Osteoblast (primary cell): ENCODE results near the gene SYT2. TPM values are rescaled to one million over a fixed set of nuclear protein-coding genes. Genes with fewer than 3 reads are reported as not detected.

ENCODE experiments used
- DNase-seq: peaks from one replicate; pipeline ENCODE4 v3.0.0; 2011; ENCODE audit warnings: low spot score, mixed read lengths; ENCODE audit not compliant: insufficient read length; ENCODE audit errors: missing footprints
- H2AFZ ChIP-seq: 2 replicates; pipeline ENCODE4 v1.6.0; 2011; ENCODE audit warnings: mild to moderate bottlenecking, low read length
- H3K27ac ChIP-seq: 2 replicates; pipeline ENCODE4 v1.5.1; 2011; ENCODE audit warnings: mild to moderate bottlenecking, low read depth, low read length, moderate library complexity
- H3K27me3 ChIP-seq: 2 replicates; pipeline ENCODE4 v1.6.0; 2012; ENCODE audit warnings: mild to moderate bottlenecking, control low read depth, inconsistent platforms, low read length, moderate library complexity; ENCODE audit not compliant: insufficient read depth
- H3K36me3 ChIP-seq: 2 replicates; pipeline ENCODE4 v1.5.1; 2011; ENCODE audit warnings: mild to moderate bottlenecking, low read length, control low read depth, moderate library complexity; ENCODE audit not compliant: insufficient read depth
- H3K4me1 ChIP-seq: 2 replicates; pipeline ENCODE4 v1.5.1; 2011; ENCODE audit warnings: mild to moderate bottlenecking, low read length, control low read depth, moderate library complexity; ENCODE audit not compliant: insufficient read depth
- H3K4me2 ChIP-seq: 2 replicates; pipeline ENCODE4 v1.6.0; 2011; ENCODE audit warnings: mild to moderate bottlenecking, low read length; ENCODE audit not compliant: insufficient read depth
- H3K4me3 ChIP-seq: fragments of 200-600 bp; sonication (generic); 3 replicates; pipeline ENCODE4 v1.5.1; 2012; ENCODE audit warnings: mild to moderate bottlenecking, low read length, inconsistent platforms; ENCODE audit not compliant: insufficient read depth
- H3K79me2 ChIP-seq: 2 replicates; pipeline ENCODE4 v1.6.0; 2012; ENCODE audit warnings: mild to moderate bottlenecking, low read length, control low read depth, inconsistent platforms; ENCODE audit not compliant: insufficient read depth
- H3K9me3 ChIP-seq: 2 replicates; pipeline ENCODE4 v1.5.1; 2011; ENCODE audit warnings: low read depth, low read length, control low read depth
- H4K20me1 ChIP-seq: 2 replicates; pipeline ENCODE4 v1.6.0; 2012; ENCODE audit warnings: mild to moderate bottlenecking, low read length, control low read depth; ENCODE audit not compliant: insufficient read depth
- total RNA-seq: library from RNA; depleted of rRNA; stranded (reverse); fragments of >200 nt; gene quantifications from 2 replicates; pipeline ENCODE4 v1.2.3, GENCODE V29; 2012
- TF ChIP-seq, protein P1 (sequence below): IDR thresholded peaks from 2 replicates; pipeline ENCODE4 v1.5.1; 2011; ENCODE audit warnings: mild to moderate bottlenecking, low read depth, low read length, moderate library complexity; ENCODE audit errors: extremely low read depth

SYT2 gene
- total RNA-seq, 1 donor: not detected

DNA sequence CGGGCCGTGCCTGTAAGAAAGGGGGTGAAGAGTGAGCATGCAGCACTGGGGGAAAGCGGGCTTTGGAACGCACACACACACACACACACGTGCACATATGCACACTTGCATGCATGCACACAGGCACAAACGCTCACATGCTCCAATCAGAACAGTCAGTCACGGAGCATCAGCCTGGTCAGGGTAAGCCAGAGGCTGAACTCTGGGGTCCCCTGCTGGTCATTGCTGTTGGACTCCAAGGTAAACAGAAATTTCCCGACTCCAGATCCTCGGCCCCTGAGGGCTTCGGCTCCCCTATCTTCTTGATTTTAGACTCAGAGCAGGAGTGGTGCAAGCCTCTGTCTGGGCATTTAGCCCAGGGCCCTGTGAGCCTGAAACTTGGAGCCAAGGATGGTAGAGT, 54.2 kb downstream of the SYT2 start:
- no peak overlapping the region for H3K27ac ChIP-seq
- no peak overlapping the region for H3K4me3 ChIP-seq
- H3K9me3 ChIP-seq: no peaks in the 10 kb centered on the region
- peaks cover 48% of the 10 kb centered on the region for H3K27me3 ChIP-seq
- H4K20me1 ChIP-seq: no peaks in the 10 kb centered on the region
- no peak overlapping the region for H2AFZ ChIP-seq
- no peaks in the 10 kb centered on the region for H3K36me3 ChIP-seq
- DNase-seq: no peak
- TF ChIP-seq, protein P1, sequence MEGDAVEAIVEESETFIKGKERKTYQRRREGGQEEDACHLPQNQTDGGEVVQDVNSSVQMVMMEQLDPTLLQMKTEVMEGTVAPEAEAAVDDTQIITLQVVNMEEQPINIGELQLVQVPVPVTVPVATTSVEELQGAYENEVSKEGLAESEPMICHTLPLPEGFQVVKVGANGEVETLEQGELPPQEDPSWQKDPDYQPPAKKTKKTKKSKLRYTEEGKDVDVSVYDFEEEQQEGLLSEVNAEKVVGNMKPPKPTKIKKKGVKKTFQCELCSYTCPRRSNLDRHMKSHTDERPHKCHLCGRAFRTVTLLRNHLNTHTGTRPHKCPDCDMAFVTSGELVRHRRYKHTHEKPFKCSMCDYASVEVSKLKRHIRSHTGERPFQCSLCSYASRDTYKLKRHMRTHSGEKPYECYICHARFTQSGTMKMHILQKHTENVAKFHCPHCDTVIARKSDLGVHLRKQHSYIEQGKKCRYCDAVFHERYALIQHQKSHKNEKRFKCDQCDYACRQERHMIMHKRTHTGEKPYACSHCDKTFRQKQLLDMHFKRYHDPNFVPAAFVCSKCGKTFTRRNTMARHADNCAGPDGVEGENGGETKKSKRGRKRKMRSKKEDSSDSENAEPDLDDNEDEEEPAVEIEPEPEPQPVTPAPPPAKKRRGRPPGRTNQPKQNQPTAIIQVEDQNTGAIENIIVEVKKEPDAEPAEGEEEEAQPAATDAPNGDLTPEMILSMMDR: peak; percentile 28
- H3K4me2 ChIP-seq: no peak overlapping the region
- H3K79me2 ChIP-seq: no peaks in the 10 kb centered on the region
- H3K4me1 ChIP-seq: no peaks in the 10 kb centered on the region

DNA sequence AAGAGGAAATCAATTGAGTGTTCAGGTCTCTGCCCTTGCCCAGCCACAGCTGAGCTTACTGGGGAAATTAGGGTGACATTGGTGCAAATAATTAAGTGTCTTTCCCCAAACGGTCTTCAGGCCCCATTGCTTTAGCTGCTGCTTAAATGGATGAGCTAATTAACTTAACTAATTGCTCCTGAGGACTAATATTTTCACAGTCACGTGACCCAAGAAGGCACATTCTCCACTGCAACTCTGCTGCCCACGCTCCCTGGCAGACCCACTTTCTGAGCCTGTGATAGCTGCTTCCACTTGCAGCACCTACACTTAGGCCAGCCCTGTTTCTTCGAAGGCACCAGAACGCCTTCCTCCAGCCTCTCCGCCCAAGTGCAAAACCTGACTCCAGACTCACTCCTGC, 56.2 kb downstream of the SYT2 start:
- H4K20me1 ChIP-seq: no peaks in the 10 kb centered on the region
- TF ChIP-seq, protein P1: no peak
- no peak overlapping the region for H3K27ac ChIP-seq
- no peaks in the 10 kb centered on the region for H3K79me2 ChIP-seq
- no peaks in the 10 kb centered on the region for H3K36me3 ChIP-seq
- no peak overlapping the region for H2AFZ ChIP-seq
- H3K27me3 ChIP-seq: peaks cover 38% of the 10 kb centered on the region
- H3K4me1 ChIP-seq: no peaks in the 10 kb centered on the region
- no peak overlapping the region for H3K4me3 ChIP-seq
- no peak for DNase-seq
- H3K4me2 ChIP-seq: no peak overlapping the region
- no peaks in the 10 kb centered on the region for H3K9me3 ChIP-seq

DNA sequence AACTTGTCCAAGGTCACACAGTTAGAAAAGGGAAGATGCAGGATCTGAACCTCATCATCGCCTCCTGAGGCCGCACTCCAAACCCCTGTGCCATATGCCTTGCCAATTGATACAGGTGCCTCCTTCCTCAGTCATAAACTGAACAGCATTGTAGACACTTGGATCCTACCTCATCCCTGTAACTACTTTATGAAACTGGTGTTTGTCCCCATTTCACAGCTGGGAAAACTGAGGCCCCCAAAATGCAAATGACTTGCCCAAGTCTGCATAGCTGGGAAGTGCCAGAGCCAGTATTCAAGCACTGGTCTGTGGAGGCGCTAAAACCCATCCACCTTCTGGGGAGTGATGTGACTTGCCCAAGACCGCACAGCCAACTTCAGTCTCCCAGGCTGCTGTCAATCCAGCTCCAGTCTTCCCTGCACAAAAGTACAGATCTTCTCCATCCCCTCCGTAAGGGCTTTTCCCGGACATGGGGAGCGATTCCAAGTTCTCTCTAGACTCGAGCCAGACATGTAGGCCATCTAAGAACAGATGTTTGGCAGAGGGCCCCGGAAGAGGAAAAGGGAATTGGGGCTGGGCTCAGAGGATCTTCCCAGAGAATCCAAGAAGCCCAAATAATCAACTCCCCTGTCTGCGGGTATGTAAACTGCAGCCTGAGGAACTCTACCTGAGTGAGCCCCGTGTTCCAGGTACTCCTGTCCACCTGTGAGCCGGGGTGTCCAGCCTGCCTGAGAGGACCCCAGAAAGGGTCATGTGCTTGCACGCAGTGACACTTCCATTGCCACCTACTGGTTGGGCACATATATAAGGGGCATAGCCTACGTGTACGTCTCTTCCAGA, 60.5 kb downstream of the SYT2 start:
- Histone ChIP-seq H3K4me1 (no peaks in the 10 kb centered on the region), H2AFZ (no peak overlapping the region), H3K4me3 (no peak overlapping the region), H3K27me3 (peaks cover 57% of the 10 kb centered on the region), H3K27ac (no peak overlapping the region), H3K4me2 (no peak overlapping the region), H3K79me2 (no peaks in the 10 kb centered on the region), H3K9me3 (no peaks in the 10 kb centered on the region), H3K36me3 (no peaks in the 10 kb centered on the region), H4K20me1 (no peaks in the 10 kb centered on the region)
- TF ChIP-seq, protein P1: no peak
- no peak for DNase-seq

DNA sequence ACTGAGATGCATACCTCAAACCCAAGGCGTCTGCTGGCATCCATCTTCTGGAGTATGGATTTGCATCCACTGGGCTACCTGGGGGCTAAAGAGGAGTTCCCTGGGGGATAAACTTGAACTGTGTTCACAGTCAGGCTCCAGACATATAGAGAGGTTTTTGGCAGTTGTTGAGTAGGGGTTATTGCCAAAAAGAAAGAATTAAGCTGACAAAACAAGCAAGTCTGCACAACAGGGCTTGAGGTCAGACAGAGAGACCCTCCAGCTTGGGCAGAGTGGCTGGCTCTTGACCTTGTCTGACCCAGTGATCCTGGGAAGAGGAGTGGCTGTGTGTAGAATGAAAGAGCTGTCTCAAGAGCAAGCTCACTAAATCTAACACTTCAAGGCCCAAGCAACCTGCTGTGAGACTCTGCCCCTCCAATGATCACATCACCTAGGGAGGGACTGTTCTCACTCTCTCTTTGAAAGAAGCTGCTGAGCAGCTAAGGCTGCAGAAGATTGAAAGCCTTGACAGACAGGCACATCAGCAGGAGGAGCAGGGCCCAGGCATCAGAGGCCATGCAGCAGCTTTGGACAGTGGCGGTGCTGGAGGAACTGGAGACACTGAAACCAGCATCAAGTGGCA, 61.5 kb downstream of the SYT2 start:
- Histone ChIP-seq H3K9me3 (no peaks in the 10 kb centered on the region), H3K4me3 (no peak overlapping the region), H3K79me2 (no peaks in the 10 kb centered on the region), H3K27ac (no peak overlapping the region), H2AFZ (no peak overlapping the region), H3K27me3 (peaks cover 58% of the 10 kb centered on the region), H3K4me1 (no peaks in the 10 kb centered on the region), H4K20me1 (no peaks in the 10 kb centered on the region), H3K36me3 (no peaks in the 10 kb centered on the region), H3K4me2 (no peak overlapping the region)
- TF ChIP-seq, protein P1: no peak
- DNase-seq: peak; percentile 53
